H1 (cell line): Measurements from ENCODE around the gene SMIM8. TPM values are rescaled to one million over a fixed set of nuclear protein-coding genes. Genes with fewer than 3 reads are reported as not detected.

Source experiments
- CTCF ChIA-PET: fragments of 300-600 bp; sonication (Branson Sonifier 250); formaldehyde crosslinking; loops from one replicate; lab custom pipeline; 2021; ENCODE audit not compliant: partially characterized antibody; lab: Charles Lee
- POLR2A ChIA-PET: fragments of 300-600 bp; sonication (Branson Sonifier 250); formaldehyde crosslinking; loops from one replicate; lab custom pipeline; 2021; ENCODE audit warnings: inconsistent platforms; ENCODE audit not compliant: partially characterized antibody; lab: Charles Lee
- DNase-seq, 2 experiments: peaks; one replicate each; pipeline versions ENCODE4 v3.0.0 to v3.0.0-alpha.2; 2010 to 2022; ENCODE audit warnings: low spot score in 2 of 2, low read depth in 1 of 2, mixed read lengths in 1 of 2
- FAIRE-seq: peaks from 2 replicates; lab custom pipeline; 2011; peaks lifted over from hg19 to GRCh38; lab: Jason Lieb, UNC
- H2AFZ ChIP-seq: 2 replicates; pipeline ENCODE4 v1.8.1; 2012; ENCODE audit warnings: low read length, inconsistent platforms
- H2AK5ac ChIP-seq: 2 replicates; pipeline ENCODE4 v1.6.1; 2013; ENCODE audit warnings: low read depth, low read length
- H2BK120ac ChIP-seq: replicated peaks from 2 replicates; pipeline ENCODE3; 2013; ENCODE audit warnings: low read depth, low read length, inconsistent platforms
- H2BK12ac ChIP-seq: 2 replicates; pipeline ENCODE4 v1.6.1; 2013; ENCODE audit warnings: low read depth, low read length
- H2BK15ac ChIP-seq: 2 replicates; pipeline ENCODE4 v1.6.1; 2013; ENCODE audit warnings: low read length
- H2BK20ac ChIP-seq: 2 replicates; pipeline ENCODE4 v1.6.1; 2013; ENCODE audit warnings: low read length
- H2BK5ac ChIP-seq: 2 replicates; pipeline ENCODE4 v1.6.1; 2013; ENCODE audit warnings: low read depth, low read length
- H3K14ac ChIP-seq: 2 replicates; pipeline ENCODE4 v1.6.1; 2013; ENCODE audit warnings: inconsistent platforms; ENCODE audit not compliant: insufficient read length
- H3K18ac ChIP-seq: 2 replicates; pipeline ENCODE4 v1.6.1; 2013; ENCODE audit warnings: low read length; ENCODE audit errors: extremely low read depth
- H3K23ac ChIP-seq: 2 replicates; pipeline ENCODE4 v1.6.1; 2013; ENCODE audit warnings: inconsistent platforms; ENCODE audit not compliant: insufficient read length
- H3K23me2 ChIP-seq: 2 replicates; pipeline ENCODE4 v1.6.1; 2013; ENCODE audit warnings: low read depth, low read length
- H3K27ac ChIP-seq: 2 replicates; pipeline ENCODE4 v1.6.1; 2011; ENCODE audit warnings: low read depth, low read length, inconsistent platforms
- H3K27me3 ChIP-seq, 4 experiments: replicated peaks in 1 of 4; 1 replicate in 1 of 4; 2 replicates in 3 of 4; pipeline versions ENCODE4 v1.6.1 to v1.8.1; 2011 to 2013; ENCODE audit warnings: low read length in 3 of 4, mild to moderate bottlenecking in 3 of 4, inconsistent platforms in 2 of 4, mixed read lengths in 2 of 4, moderate library complexity in 1 of 4; ENCODE audit not compliant: control insufficient read depth in 3 of 4, insufficient read depth in 3 of 4; ENCODE audit errors: extremely low read depth in 1 of 4
- H3K36me3 ChIP-seq, 4 experiments: 2 replicates each; pipeline versions ENCODE4 v1.6.1 to v1.8.1; 2011 to 2013; ENCODE audit warnings: mild to moderate bottlenecking in 4 of 4, low read length in 3 of 4, moderate library complexity in 2 of 4, control low read depth in 1 of 4, inconsistent platforms in 1 of 4; ENCODE audit not compliant: insufficient read depth in 4 of 4, control insufficient read depth in 2 of 4
- H3K4ac ChIP-seq: replicated peaks from 2 replicates; pipeline ENCODE3; 2013; ENCODE audit warnings: low read length, low read depth, mixed read lengths, inconsistent platforms; ENCODE audit not compliant: insufficient read length
- H3K4me1 ChIP-seq, 4 experiments: replicated peaks in 1 of 4; 1 replicate in 1 of 4; 2 replicates in 3 of 4; pipeline versions ENCODE4 v1.6.1 to v1.8.1; 2011 to 2013; ENCODE audit warnings: low read length in 3 of 4, inconsistent platforms in 2 of 4, mixed read lengths in 1 of 4; ENCODE audit not compliant: insufficient read depth in 4 of 4, control insufficient read depth in 3 of 4
- H3K4me2 ChIP-seq, 2 experiments: 2 replicates each; pipeline versions ENCODE4 v1.6.1 to v1.8.1; 2011 to 2013; ENCODE audit warnings: low read depth in 2 of 2, low read length in 2 of 2, control low read depth in 1 of 2, inconsistent platforms in 1 of 2, mild to moderate bottlenecking in 1 of 2; ENCODE audit not compliant: insufficient read depth in 1 of 2
- H3K4me3 ChIP-seq, 4 experiments: fragments of 200-600, 300-600 bp in 1 of 4; sonication (generic), shearing (Covaris generic), sonication (Bioruptor Twin) in 1 of 4; 2 replicates each; pipeline versions ENCODE4 v1.5.1 to v1.8.1; 2011 to 2016; ENCODE audit warnings: low read length in 4 of 4, low read depth in 3 of 4, control low read depth in 2 of 4, inconsistent platforms in 2 of 4, mild to moderate bottlenecking in 2 of 4, mixed read lengths in 1 of 4, moderate library complexity in 1 of 4; ENCODE audit not compliant: insufficient read depth in 2 of 4; ENCODE audit errors: extremely low read depth in 1 of 4
- H3K56ac ChIP-seq: replicated peaks from 2 replicates; pipeline ENCODE3; 2013; ENCODE audit warnings: low read depth, mild to moderate bottlenecking, mixed read lengths, low read length, inconsistent platforms; ENCODE audit not compliant: insufficient read length
- H3K79me1 ChIP-seq: 2 replicates; pipeline ENCODE4 v1.6.1; 2013; ENCODE audit warnings: low read depth, low read length, control low read depth
- H3K79me2 ChIP-seq, 2 experiments: 2 replicates each; pipeline versions ENCODE4 v1.6.1 to v1.8.1; 2012 to 2013; ENCODE audit warnings: low read length in 2 of 2, mild to moderate bottlenecking in 2 of 2, inconsistent platforms in 1 of 2; ENCODE audit not compliant: insufficient read depth in 2 of 2, control insufficient read depth in 1 of 2
- H3K9ac ChIP-seq, 4 experiments: replicated peaks in 1 of 4; 1 replicate in 1 of 4; 2 replicates in 3 of 4; pipeline versions ENCODE4 v1.6.1 to v1.8.1; 2011 to 2013; ENCODE audit warnings: low read depth in 3 of 4, low read length in 3 of 4, control low read depth in 2 of 4, mild to moderate bottlenecking in 2 of 4, moderate library complexity in 2 of 4, inconsistent platforms in 1 of 4; ENCODE audit errors: extremely low read depth in 1 of 4
- H3K9me3 ChIP-seq, 2 experiments: 2 replicates each; pipeline versions ENCODE4 v1.6.1 to v1.8.1; 2012 to 2013; ENCODE audit warnings: mild to moderate bottlenecking in 2 of 2, moderate library complexity in 2 of 2, control low read depth in 1 of 2, inconsistent platforms in 1 of 2, low read depth in 1 of 2, low read length in 1 of 2, mixed read lengths in 1 of 2; ENCODE audit not compliant: insufficient read depth in 2 of 2
- H4K20me1 ChIP-seq, 2 experiments: replicated peaks in 1 of 2; 2 replicates each; pipeline versions ENCODE3 to v1.8.1; 2011 to 2013; ENCODE audit warnings: inconsistent platforms in 2 of 2, low read length in 2 of 2, mild to moderate bottlenecking in 1 of 2; ENCODE audit not compliant: insufficient read depth in 2 of 2, control insufficient read depth in 1 of 2
- H4K5ac ChIP-seq: 2 replicates; pipeline ENCODE4 v1.6.1; 2013; ENCODE audit warnings: low read length, low read depth, mixed read lengths, inconsistent platforms; ENCODE audit not compliant: insufficient read length
- H4K8ac ChIP-seq: 2 replicates; pipeline ENCODE4 v1.8.0; 2013; ENCODE audit warnings: mild to moderate bottlenecking, moderate library complexity, low read length, inconsistent platforms; ENCODE audit not compliant: insufficient read depth; ENCODE audit errors: extremely low read depth
- H4K91ac ChIP-seq: replicated peaks from 2 replicates; pipeline ENCODE3; 2013; ENCODE audit warnings: low read length, mixed read lengths, inconsistent platforms; ENCODE audit not compliant: insufficient read length
- ATF2 ChIP-seq: IDR thresholded peaks from 2 replicates; pipeline ENCODE4 v1.6.1; 2012; ENCODE audit warnings: low read length, inconsistent platforms
- BACH1 ChIP-seq: IDR thresholded peaks from 2 replicates; pipeline ENCODE4 v1.6.1; 2012; ENCODE audit warnings: low read length, improper control_type of control experiment
- BCL11A ChIP-seq, 2 experiments: IDR thresholded peaks; one replicate each; pipeline ENCODE4 v1.6.1; 2011; ENCODE audit warnings: low read depth in 2 of 2, low read length in 2 of 2, mild to moderate bottlenecking in 2 of 2
- BRCA1 ChIP-seq: IDR thresholded peaks from 2 replicates; pipeline ENCODE4 v1.6.1; 2012; ENCODE audit warnings: low read depth, low read length, improper control_type of control experiment
- CBX8 ChIP-seq: fragments of 300-800, 300-1000 bp; sonication (generic); IDR thresholded peaks from 2 replicates; pipeline ENCODE4 v1.7.1; 2016; ENCODE audit warnings: low read depth, low read length, borderline replicate concordance
- JUN ChIP-seq: IDR thresholded peaks from 2 replicates; pipeline ENCODE4 v1.6.1; 2011; ENCODE audit warnings: low read depth, mild to moderate bottlenecking, improper control_type of control experiment, low read length
- MAX ChIP-seq: IDR thresholded peaks from 2 replicates; pipeline ENCODE4 v1.6.1; 2012; ENCODE audit warnings: inconsistent platforms
- POU5F1 ChIP-seq: IDR thresholded peaks from 2 replicates; pipeline ENCODE4 v1.6.1; 2011; ENCODE audit warnings: low read depth, mild to moderate bottlenecking, low read length, moderate library complexity
- SP2 ChIP-seq: IDR thresholded peaks from 2 replicates; pipeline ENCODE4 v1.6.1; 2012; ENCODE audit warnings: mild to moderate bottlenecking, low read length, inconsistent platforms
- SRF ChIP-seq: IDR thresholded peaks from 2 replicates; pipeline ENCODE4 v1.6.1; 2011; ENCODE audit warnings: mild to moderate bottlenecking, low read depth, low read length, moderate library complexity
- USF2 ChIP-seq: IDR thresholded peaks from 2 replicates; pipeline ENCODE4 v1.6.1; 2011; ENCODE audit warnings: low read length, improper control_type of control experiment
- WGBS, 2 experiments: shearing (Covaris generic) in 1 of 2; methylation state at CpG; one replicate each; pipeline versions ENCODE4 v1.1.6 to v1.1.7; 2013 to 2015; ENCODE audit warnings: low lambda C conversion rate in 2 of 2, mixed read lengths in 2 of 2, inconsistent platforms in 1 of 2, low coverage in 1 of 2, missing lambda C conversion rate in 1 of 2; ENCODE audit not compliant: insufficient replicate concordance in 2 of 2, insufficient coverage in 1 of 2, insufficient read length in 1 of 2; ENCODE audit errors: extremely low coverage in 1 of 2, missing lambda C conversion rate in 1 of 2; 5-methylcytosine and 5-hydroxymethylcytosine counted together
- polyA plus RNA-seq, 7 experiments: library from polyadenylated mRNA; depleted of rRNA in 3 of 7; stranded (reverse) in 5 of 7; unstranded in 2 of 7; fragments of >200 nt in 5 of 7; fragments of 200-250 nt in 2 of 7; gene quantifications; 1 replicate in 5 of 7; 2 replicates in 1 of 7; 4 replicates in 1 of 7; pipeline versions ENCODE4 v1.2.1 to v1.2.3, GENCODE V29; 2011 to 2013; ENCODE audit warnings: missing spikeins in 2 of 7, mixed read lengths in 2 of 7
- total RNA-seq: library from RNA; stranded (reverse); fragmentation: NEBNext Ultra II Directional; extraction: Animal tissue kit (Norgen Biotek cat#: 25700); gene quantifications from 2 replicates; pipeline ENCODE4 v1.2.1, GENCODE V29; 2021

Gene SMIM8
- total and polyA plus RNA-seq, 2 of the 8 experiments (the other 6 are each of a cell fraction or from before 2014, with no cell fraction given) = 3.0 to 10.7 TPM

- Histone ChIP-seq H3K56ac (no peak overlapping the region), H3K79me2 (no peaks in the 10 kb centered on the region), H3K14ac (no peak overlapping the region), H3K9ac (no peak overlapping the region), H3K79me1 (no peaks in the 10 kb centered on the region), H4K5ac (no peak overlapping the region), H2BK12ac (no peak overlapping the region), H3K4me3 (no peak overlapping the region), H3K27me3 (no peaks in the 10 kb centered on the region), H4K20me1 (no peaks in the 10 kb centered on the region), H3K9me3 (no peaks in the 10 kb centered on the region), H3K4ac (no peak overlapping the region), H3K18ac (no peak overlapping the region), H2BK20ac (no peak overlapping the region), H2BK15ac (no peak overlapping the region), H2BK5ac (no peak overlapping the region), H3K23me2 (no peaks in the 10 kb centered on the region), H2BK120ac (no peak overlapping the region), H3K27ac (no peak overlapping the region), H4K91ac (no peak overlapping the region), H4K8ac (no peak overlapping the region), H3K4me1 (no peaks in the 10 kb centered on the region), H3K36me3 (no peaks in the 10 kb centered on the region), H2AFZ (no peak overlapping the region), H2AK5ac (no peak overlapping the region), H3K23ac (no peak overlapping the region), H3K4me2 (no peak overlapping the region)
- 85% methylated on average over 2 of the region's 2 CpGs; no CpG with 5 or more reads in 1 of the 2 experiments for WGBS, 2 experiments
- ChIA-PET POLR2A (interaction anchor here (1.2 kb wide), 1 partner anchor 8 kb away, joined by 3 read pairs; no protein-coding TSS in a partner anchor), CTCF (interaction anchor here (1.0 to 1.4 kb wide), 4 partner anchors 14 to 271 kb away, joined by 3 to 4 read pairs (median 4); no protein-coding TSS in a partner anchor)
- no peak for FAIRE-seq
- TF ChIP-seq CBX8 (no peak), BACH1 (no peak), SRF (no peak), ATF2 (no peak), JUN (no peak), MAX (no peak), BCL11A (IDR thresholded peaks at IDR 0.05; ENCODE audit: low read depth in 2 of 2, low read length in 2 of 2) (no peak), POU5F1 (no peak), USF2 (no peak), SP2 (no peak), BRCA1 (no peak)
- no peak for DNase-seq
Measured at GRCh38 chr6:87349896-87350295, 27.5 kb downstream of the SMIM8 start.
